ENCODE measurements around the gene CTDSP2.

The CTDSP2 gene

GRCh38 chr12:57779736-57780135, 66.8 kb downstream of the CTDSP2 start:
- no peak for TF ChIP-seq CTCF (IDR thresholded peaks at IDR 0.05)
- H3K27ac ChIP-seq = no peak overlapping the region
- DNase-seq = no peak
- H3K9me3 ChIP-seq = no peaks in the 10 kb centered on the region
- H3K27me3 ChIP-seq = no peaks in the 10 kb centered on the region
- intact Hi-C loops (cut with DNase I; ENCODE audit: low total_unique reads) = no loop called here
- peaks cover 0 to 33% (median 0%) of the 10 kb centered on the region in 3 donors for H3K36me3 ChIP-seq
- H3K4me3 ChIP-seq = no peak overlapping the region
- peaks cover 0 to 18% (median 11%) of the 10 kb centered on the region in 4 donors for H3K4me1 ChIP-seq

DNA sequence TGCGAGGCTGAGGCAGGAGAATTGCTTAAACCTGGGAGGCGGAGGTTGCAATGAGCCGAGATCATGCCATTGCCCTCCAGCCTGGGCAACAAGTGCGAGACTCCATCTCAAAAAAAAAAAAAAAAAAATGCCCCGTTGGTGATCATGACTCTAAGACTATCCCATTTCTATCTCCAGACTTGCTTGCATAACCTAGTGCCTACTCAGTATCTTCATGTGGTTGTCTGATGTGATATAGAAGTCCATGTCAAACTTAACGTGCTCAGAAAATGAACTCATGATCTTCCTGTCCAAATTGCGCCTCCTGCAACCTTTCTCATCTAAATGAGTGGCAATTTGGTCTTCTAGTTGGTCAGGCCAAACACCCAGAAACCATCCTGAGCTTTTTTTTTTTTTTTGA, 68.6 kb downstream of the CTDSP2 start:
- H3K27ac ChIP-seq = no peak overlapping the region
- no peak for TF ChIP-seq CTCF (IDR thresholded peaks at IDR 0.05)
- no peak overlapping the region for H3K4me3 ChIP-seq
- no peaks in the 10 kb centered on the region for H3K9me3 ChIP-seq
- intact Hi-C loops (cut with DNase I; ENCODE audit: low total_unique reads) = no loop called here
- no peaks in the 10 kb centered on the region for H3K27me3 ChIP-seq
- DNase-seq = no peak
- peaks cover 0 to 33% (median 0%) of the 10 kb centered on the region in 3 donors for H3K36me3 ChIP-seq
- H3K4me1 ChIP-seq = peaks cover 0 to 15% (median 6%) of the 10 kb centered on the region in 4 donors

GRCh38 chr12:57777367-57777766, 69.2 kb downstream of the CTDSP2 start:
- no peak overlapping the region for H3K4me3 ChIP-seq
- intact Hi-C loops (cut with DNase I; ENCODE audit: low total_unique reads) = no loop called here

GRCh38 chr12:57776247-57776587, 70.3 kb downstream of the CTDSP2 start:
- Histone ChIP-seq H3K27ac (no peak overlapping the region), H3K9me3 (no peaks in the 10 kb centered on the region)

More at GRCh38 chr12:57777367-57777766, 69.2 kb downstream of the CTDSP2 start:
- DNase-seq = no peak
- Histone ChIP-seq H3K9me3 (no peaks in the 10 kb centered on the region), H3K27me3 (no peaks in the 10 kb centered on the region), H3K4me1 (peaks cover 0 to 15% (median 6%) of the 10 kb centered on the region in 4 donors), H3K36me3 (peaks cover 0 to 33% (median 0%) of the 10 kb centered on the region in 3 donors), H3K27ac (no peak overlapping the region)
- TF ChIP-seq CTCF (IDR thresholded peaks at IDR 0.05) = no peak

DNA sequence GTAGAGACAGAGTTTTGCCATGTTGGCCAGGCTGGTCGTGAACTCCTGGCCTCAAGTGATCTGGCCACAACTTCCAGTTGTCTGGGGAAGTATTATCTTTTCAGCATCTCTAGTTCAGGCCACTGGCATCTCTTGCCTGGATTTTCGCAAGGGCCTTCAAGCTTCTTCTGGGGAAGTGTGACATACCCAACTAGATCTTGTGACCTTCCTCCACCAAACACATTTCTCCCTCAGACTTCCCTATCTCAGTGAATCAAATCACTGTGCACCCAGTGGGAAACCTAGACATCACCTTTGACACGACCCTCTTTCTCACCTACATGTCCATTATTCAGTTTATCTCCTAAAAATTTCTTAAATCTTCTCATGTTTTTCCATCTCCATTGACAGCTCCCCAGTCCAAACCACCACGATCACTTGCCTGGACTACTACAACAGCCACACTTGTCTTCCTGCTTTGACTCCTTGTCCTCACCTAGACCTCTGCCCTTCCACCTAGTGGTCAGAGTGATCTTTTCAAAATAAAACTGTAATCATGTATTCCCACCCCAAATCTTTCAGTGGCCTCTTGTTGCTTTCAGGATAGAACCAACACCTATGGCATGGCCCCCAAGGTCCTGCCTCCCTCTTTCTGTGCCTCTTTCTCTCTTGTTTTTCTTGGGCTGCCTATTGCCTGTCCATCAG, 70.8 kb downstream of the CTDSP2 start:
- peaks cover 0 to 27% (median 0%) of the 10 kb centered on the region in 3 donors for H3K36me3 ChIP-seq
- no peak overlapping the region for H3K4me3 ChIP-seq
- H3K9me3 ChIP-seq = no peaks in the 10 kb centered on the region
- no peak for DNase-seq
- intact Hi-C loops (cut with DNase I; ENCODE audit: low total_unique reads) = no loop called here
- H3K4me1 ChIP-seq = peaks cover 0 to 20% (median 15%) of the 10 kb centered on the region in 4 donors
- H3K27me3 ChIP-seq = no peaks in the 10 kb centered on the region
- H3K27ac ChIP-seq = no peak overlapping the region
- TF ChIP-seq CTCF (IDR thresholded peaks at IDR 0.05) = no peak

More at GRCh38 chr12:57776247-57776587, 70.3 kb downstream of the CTDSP2 start:
- intact Hi-C loops (cut with DNase I; ENCODE audit: low total_unique reads) = no loop called here
- no peak for TF ChIP-seq CTCF (IDR thresholded peaks at IDR 0.05)
- H3K4me1 ChIP-seq = peaks cover 0 to 14% (median 11%) of the 10 kb centered on the region in 4 donors
- no peaks in the 10 kb centered on the region for H3K27me3 ChIP-seq
- peaks cover 0 to 32% (median 0%) of the 10 kb centered on the region in 3 donors for H3K36me3 ChIP-seq
- DNase-seq = no peak
- no peak overlapping the region for H3K4me3 ChIP-seq
